IPS-18c (cell line): Measurements from ENCODE around the gene P4HA2.

Experiments used
- H3K4me3 ChIP-seq: 2 replicates; pipeline ENCODE4 v1.7.0; 2013; ENCODE audit warnings: low read depth, mild to moderate bottlenecking, low read length, moderate library complexity; ENCODE audit not compliant: insufficient read depth
- H3K9me3 ChIP-seq: one replicate; pipeline ENCODE4 v1.6.1; 2013; ENCODE audit warnings: mild to moderate bottlenecking, low read length, moderate library complexity; ENCODE audit not compliant: control insufficient read depth, insufficient read depth

The P4HA2 gene

DNA sequence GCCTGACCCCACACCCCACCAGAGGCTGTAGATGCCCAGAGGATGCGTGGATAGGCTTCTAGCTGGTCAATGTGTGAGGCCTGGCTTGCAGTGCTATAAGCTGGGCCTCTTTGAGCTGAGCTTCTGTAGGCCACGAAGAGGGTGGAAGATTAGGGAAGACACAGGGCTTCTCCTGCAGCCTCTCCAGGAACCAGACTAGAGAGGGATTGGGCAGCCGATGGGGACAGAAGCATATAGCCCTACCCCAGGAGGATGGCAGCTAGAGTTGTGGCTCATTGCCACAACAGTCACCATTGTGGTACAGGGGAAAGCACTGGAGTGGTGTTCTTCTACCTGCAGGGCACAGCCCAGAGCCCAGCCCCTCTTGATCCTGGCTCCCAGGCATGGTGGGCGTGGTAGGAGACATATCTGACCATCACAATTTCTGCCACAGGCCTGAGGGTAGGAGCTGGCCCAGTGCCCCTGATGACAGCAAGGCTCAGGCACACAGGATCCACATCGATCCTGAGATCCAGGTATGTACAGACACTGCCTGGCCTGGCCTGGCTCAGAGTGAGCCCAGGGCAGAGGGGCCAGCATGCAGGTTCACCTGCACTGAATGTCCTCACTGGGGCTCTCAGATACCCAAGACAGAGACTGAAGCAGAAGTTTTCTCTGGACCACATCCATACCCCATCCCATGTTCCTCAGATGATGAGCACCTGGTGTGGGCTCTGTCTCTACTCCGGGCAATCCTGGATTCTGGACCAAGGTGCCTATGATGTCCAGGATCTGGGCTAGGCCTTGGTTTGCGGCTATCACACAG, 38.6 kb upstream of the P4HA2 start:
- Histone ChIP-seq H3K9me3 (no peaks in the 10 kb centered on the region), H3K4me3 (no peak overlapping the region)

- no peak overlapping the region for H3K4me3 ChIP-seq
- H3K9me3 ChIP-seq, result no peaks in the 10 kb centered on the region
Measured at GRCh38 chr5:132265336-132266030, 37.8 kb upstream of the P4HA2 start.

GRCh38 chr5:132264546-132265335, 37.1 kb upstream of the P4HA2 start:
- no peaks in the 10 kb centered on the region for H3K9me3 ChIP-seq
- H3K4me3 ChIP-seq, result no peak overlapping the region

DNA sequence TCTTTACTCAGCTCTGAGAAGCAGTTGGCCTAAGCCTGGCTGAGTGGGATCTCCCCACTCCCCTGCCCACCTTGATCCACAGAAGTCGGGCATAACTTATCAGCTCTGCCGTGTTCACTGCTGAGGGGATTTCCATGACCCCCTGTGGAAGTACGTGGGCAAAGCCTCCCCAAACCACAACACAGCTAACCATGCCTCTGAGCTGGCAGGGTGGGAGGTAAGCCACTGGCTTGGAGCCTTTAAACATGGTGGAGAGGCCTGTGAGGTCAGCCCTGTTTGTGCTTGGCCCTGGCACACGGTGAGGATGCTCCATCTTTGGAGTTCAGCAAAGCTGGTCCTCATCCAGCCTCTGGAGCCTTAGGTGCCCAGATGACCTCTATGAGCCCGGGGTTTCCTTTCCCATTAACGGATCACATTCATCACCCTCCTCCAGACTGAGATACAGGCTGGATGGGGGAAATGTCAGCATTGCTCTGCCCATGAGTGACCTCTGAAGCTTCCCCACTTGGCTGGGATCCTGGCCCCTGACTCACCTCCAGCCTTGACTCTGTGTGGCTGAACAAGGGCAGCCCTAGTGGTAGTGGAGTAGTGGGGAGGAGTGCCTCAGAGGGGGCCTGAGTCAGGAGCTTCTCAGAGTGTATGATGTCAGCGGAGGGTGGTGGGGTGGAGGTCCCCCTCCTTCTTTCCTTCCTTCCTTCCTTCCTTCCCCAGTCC, 36.1 kb upstream of the P4HA2 start:
- no peak overlapping the region for H3K4me3 ChIP-seq

DNA sequence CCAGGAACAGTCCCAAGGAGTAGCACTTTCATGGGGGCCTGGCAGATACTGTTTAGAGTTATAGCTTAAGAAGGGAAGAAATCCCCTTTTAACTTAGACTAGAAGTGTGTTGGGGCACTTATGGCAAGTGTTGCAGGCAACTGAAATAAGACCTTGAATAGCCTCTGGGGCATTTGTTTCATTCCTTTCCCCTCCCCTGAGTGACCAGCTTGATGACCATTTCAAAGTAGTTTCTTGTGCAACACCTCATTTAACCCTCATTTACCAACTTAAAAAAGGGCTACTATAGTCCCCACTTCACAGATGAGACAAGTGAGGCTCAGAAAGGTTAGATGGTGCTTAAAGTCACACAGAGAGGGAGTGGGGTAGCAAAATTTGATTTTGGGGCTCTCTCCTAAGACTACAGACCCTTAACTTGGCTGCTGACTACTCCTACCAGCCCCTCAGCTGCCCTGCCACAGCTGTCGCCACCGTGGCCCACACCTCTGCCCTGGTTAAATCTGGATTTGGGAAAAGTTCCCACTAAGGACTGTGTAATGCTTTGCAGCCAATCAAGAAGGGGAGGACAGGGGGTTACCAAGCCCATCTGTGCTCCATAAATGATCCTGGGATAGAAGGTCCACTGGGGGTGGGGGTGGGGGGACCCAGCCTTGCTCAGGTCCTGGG, 35.4 kb upstream of the P4HA2 start:
- Histone ChIP-seq H3K9me3 (no peaks in the 10 kb centered on the region), H3K4me3 (no peak overlapping the region)

More for the DNA sequence above, 36.1 kb upstream of the P4HA2 start:
- H3K9me3 ChIP-seq, result no peaks in the 10 kb centered on the region

GRCh38 chr5:132261881-132262845, 34.5 kb upstream of the P4HA2 start:
- Histone ChIP-seq H3K4me3 (no peak overlapping the region), H3K9me3 (no peaks in the 10 kb centered on the region)

- no peak overlapping the region for H3K4me3 ChIP-seq
- no peaks in the 10 kb centered on the region for H3K9me3 ChIP-seq
Measured at GRCh38 chr5:132260714-132261551, 33.3 kb upstream of the P4HA2 start.

GRCh38 chr5:132260051-132260450, 32.4 kb upstream of the P4HA2 start:
- Histone ChIP-seq H3K4me3 (no peak overlapping the region), H3K9me3 (no peaks in the 10 kb centered on the region)

DNA sequence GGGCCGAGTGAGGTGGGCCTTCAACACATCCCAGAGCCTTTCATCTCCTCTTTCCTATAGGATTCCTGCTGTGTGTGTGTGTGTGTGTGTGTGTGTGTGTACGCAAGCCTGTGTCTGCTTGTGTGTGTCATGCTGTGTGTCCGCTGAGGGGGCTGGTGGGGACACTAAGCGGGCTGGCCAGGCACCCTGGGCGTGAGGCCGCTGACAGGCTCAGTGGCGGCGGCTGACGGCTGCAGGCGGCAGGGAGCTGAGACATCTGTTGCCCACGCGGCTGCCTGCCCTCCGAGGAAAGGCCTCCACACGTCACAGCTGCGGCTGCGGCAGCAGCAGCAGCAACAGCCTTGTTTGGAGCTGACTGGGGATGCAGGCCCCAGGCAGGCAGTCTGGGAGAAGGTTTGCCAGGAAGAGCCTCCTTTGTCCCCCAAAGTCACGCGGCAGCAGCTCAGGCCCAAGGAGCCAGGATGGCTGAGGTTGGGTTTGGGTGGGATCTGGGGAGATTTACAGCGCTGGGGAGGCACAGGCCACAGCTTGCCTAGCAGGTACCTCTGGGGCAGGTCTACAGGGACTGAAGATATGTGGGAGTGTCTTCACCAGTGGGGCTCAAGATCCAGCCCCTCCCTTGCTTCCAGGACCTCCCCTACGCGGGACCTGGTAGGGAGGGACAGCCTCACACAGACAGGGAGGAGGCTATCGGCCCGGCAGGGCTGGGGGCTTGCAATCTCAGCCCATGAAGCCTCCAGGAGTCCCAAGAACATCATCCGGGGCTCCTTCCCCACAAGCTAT, 31.6 kb upstream of the P4HA2 start:
- no peaks in the 10 kb centered on the region for H3K9me3 ChIP-seq
- H3K4me3 ChIP-seq, result no peak overlapping the region

DNA sequence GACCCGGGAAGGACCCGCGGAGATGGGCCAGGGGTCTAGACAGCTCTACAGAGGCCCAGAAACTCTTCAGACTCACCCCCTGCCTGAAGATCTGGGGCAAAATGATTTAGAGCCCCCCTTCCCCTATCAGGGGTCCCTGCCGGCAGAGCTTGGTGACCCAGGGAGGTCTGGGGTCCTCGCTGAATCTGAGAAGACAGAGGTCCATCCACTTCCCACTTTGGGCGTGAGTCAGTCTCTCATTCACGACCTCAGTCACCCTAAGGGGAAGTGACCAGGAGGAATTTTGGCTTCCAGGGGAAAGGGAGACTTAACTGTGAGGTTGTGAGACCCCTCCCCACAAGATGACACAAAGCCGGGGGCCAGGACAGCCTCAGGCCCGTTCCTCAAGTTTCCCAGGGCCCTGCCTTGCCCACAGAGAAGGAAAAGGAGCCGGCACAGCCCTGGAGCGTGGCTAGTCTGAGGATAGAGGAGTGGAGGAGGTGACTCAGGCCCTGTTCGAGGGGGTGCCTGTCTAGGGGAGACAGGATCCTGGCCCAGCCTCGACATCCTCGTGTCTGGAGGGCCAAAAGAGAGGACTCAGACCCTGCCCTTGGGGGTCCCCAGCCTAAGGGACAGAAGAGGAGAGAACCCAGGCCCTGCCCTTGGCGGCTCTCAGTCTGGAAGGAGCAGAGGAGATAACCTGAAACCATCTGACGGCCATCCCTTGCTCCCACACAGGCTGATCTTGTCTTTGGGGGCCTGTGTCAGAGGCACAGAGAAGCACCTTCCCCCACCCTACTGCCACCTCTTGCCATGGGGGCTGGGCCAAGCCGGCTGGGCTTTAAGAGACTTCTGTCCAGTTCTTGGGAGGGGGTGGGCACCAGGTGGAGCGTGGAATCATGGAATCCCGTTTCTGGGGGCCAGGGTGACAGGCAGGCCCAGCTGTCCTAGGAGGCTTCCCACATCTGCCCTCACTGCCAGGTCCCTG, 30.7 kb upstream of the P4HA2 start:
- H3K9me3 ChIP-seq, result no peaks in the 10 kb centered on the region
- peak overlapping the region; percentile 61 for H3K4me3 ChIP-seq

DNA sequence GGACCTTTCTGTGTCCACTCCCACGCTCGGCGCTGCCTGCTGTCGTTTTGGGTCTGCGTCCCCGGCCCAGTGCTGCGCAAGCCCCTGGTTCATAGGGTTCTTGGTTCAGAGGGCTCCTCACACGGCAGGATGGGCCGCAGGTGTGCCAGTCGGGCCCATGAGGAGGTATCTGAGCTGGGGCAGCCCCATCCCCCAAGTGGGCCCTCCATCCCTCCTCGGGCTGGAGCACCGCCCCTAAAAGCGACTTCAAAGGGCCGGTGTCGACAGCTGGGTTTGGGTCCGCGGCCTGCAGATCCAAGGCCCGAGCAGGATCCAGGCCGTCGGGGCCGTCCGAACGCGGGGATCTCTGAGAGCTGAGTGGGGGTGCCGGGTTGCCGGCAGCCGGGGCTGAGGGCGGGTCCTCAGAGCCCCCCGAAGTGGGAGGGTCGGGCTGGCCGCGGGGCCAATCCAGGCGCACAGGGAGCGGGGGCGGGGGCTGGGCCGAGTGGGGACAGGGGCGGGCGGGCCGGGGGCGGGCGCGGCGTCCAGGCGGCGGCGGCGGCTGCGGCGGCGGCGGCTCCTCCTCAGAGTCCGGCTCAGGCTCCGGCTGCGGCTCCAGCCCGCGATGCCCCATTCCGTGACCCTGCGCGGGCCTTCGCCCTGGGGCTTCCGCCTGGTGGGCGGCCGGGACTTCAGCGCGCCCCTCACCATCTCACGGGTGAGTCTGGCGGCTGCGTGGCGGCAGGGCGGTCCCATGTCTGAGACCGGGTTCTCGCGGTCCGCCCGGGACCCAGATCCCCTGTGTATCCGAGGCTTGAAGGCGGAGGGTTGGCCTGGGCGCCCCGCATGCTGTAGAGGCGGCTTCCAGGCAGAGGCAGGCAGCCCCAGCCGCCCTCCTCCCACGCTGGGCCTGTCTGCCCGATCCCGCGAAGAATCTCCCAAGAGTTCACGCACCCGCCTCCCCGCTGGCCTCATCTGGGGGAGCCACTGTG, 29.8 kb upstream of the P4HA2 start, which contains the start of gene PDLIM4:
Gene PDLIM4 (plus strand): TSS at position 566 of the 971 bp plus-strand sequence. CDS start 39 bp downstream, at position 605.
- H3K4me3 ChIP-seq, result peak within 1 kb of the TSS; percentile 63
- no peaks in the 10 kb centered on the region for H3K9me3 ChIP-seq

DNA sequence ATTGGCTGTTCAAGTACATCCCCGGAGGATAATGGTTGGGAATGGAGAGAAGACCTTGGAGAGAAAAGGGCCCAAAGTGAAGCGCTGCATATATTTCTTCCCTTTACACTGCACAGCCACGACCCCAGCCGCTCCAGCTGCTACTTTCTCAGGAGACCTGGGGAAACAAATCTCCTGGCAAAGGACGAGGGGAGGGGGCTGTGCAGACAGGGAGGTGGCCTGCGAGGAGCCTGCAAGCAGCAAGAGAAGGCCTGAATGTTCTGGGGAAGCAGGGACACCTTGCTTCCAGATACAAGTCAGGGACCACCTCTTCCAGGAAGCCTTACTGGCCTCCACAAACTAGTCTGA, 29.1 kb upstream of the P4HA2 start:
- Histone ChIP-seq H3K9me3 (no peaks in the 10 kb centered on the region), H3K4me3 (peak overlapping the region; percentile 63)
